ENCODE results near the gene SLC16A4. TPM values are rescaled to one million over a fixed set of nuclear protein-coding genes. Genes with fewer than 3 reads are reported as not detected.

SLC16A4 gene
- total and polyA plus RNA-seq, 2 donors = 0.71 to 2.8 TPM

GRCh38 chr1:110341146-110341871, 49.5 kb downstream of the SLC16A4 start:
- Histone ChIP-seq H3K36me3 (ENCODE audit: control insufficient read depth in 2 of 2, insufficient read depth in 2 of 2, low read length in 1 of 2) (peaks cover 14 to 41% of the 10 kb centered on the region in 2 donors), H3K27me3 (ENCODE audit: control insufficient read depth in 2 of 2, insufficient read depth in 1 of 2, low read length in 1 of 2) (no peaks in the 10 kb centered on the region), H3K4me1 (ENCODE audit: control insufficient read depth in 2 of 2, insufficient read depth in 2 of 2, low read length in 2 of 2) (peaks cover 28% of the 10 kb centered on the region in 2 donors), H3K27ac (ENCODE audit: low read depth in 1 of 2, low read length in 1 of 2) (no peak overlapping the region), H3K9me3 (ENCODE audit: control insufficient read depth in 2 of 2, insufficient read depth in 1 of 2, low read length in 1 of 2) (peaks cover 0 to 1% of the 10 kb centered on the region in 2 donors), H3K4me3 (ENCODE audit: low read length in 2 of 2) (peak overlapping the region in 1 of 2 donors; percentile 94)
- WGBS = 96% methylated on average over 27 of the region's 27 CpGs
- DNase-seq (ENCODE audit: low read depth in 6 of 9, low spot score in 9 of 9) = no peak

- Histone ChIP-seq H3K4me1 (ENCODE audit: control insufficient read depth in 2 of 2, insufficient read depth in 2 of 2, low read length in 2 of 2) (peaks cover 31 to 34% of the 10 kb centered on the region in 2 donors), H3K27me3 (ENCODE audit: control insufficient read depth in 2 of 2, insufficient read depth in 1 of 2, low read length in 1 of 2) (no peaks in the 10 kb centered on the region), H3K27ac (ENCODE audit: low read depth in 1 of 2, low read length in 1 of 2) (peak overlapping the region in 1 of 2 donors; percentile 99), H3K9me3 (ENCODE audit: control insufficient read depth in 2 of 2, insufficient read depth in 1 of 2, low read length in 1 of 2) (peaks cover 0 to 1% of the 10 kb centered on the region in 2 donors), H3K36me3 (ENCODE audit: control insufficient read depth in 2 of 2, insufficient read depth in 2 of 2, low read length in 1 of 2) (peaks cover 14 to 34% of the 10 kb centered on the region in 2 donors), H3K4me3 (ENCODE audit: low read length in 2 of 2) (peak overlapping the region; percentile 78 to 94)
- peak in 1 of 9 donors; percentile 15 for DNase-seq (ENCODE audit: low read depth in 6 of 9, low spot score in 9 of 9)
- 19% methylated on average over 9 of the region's 9 CpGs for WGBS
Measured at GRCh38 chr1:110340207-110340468, 50.7 kb downstream of the SLC16A4 start.

DNA sequence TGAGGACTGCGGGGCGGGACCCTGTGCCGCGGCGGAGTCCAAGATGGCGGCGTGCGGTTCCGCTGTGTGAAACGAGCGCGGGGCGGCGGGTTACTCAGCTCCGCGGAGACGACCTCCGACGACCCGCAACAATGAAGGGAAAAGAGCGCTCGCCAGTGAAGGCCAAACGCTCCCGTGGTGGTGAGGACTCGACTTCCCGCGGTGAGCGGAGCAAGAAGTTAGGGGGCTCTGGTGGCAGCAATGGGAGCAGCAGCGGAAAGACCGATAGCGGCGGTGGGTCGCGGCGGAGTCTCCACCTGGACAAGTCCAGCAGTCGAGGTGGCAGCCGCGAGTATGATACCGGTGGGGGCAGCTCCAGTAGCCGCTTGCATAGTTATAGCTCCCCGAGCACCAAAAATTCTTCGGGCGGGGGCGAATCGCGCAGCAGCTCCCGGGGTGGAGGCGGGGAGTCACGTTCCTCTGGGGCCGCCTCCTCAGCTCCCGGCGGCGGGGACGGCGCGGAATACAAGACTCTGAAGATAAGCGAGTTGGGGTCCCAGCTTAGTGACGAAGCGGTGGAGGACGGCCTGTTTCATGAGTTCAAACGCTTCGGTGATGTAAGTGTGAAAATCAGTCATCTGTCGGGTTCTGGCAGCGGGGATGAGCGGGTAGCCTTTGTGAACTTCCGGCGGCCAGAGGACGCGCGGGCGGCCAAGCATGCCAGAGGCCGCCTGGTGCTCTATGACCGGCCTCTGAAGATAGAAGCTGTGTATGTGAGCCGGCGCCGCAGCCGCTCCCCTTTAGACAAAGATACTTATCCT, 51.2 kb downstream of the SLC16A4 start:
- peak overlapping the region; percentile 78 to 94 for H3K4me3 ChIP-seq (ENCODE audit: low read length in 2 of 2)
- under 1% methylated on average over 77 of the region's 77 CpGs for WGBS
- peaks cover 14 to 31% of the 10 kb centered on the region in 2 donors for H3K36me3 ChIP-seq (ENCODE audit: control insufficient read depth in 2 of 2, insufficient read depth in 2 of 2, low read length in 1 of 2)
- no peaks in the 10 kb centered on the region for H3K27me3 ChIP-seq (ENCODE audit: control insufficient read depth in 2 of 2, insufficient read depth in 1 of 2, low read length in 1 of 2)
- H3K27ac ChIP-seq (ENCODE audit: low read depth in 1 of 2, low read length in 1 of 2) = peak overlapping the region; percentile 96 to 99
- peaks cover 0 to 1% of the 10 kb centered on the region in 2 donors for H3K9me3 ChIP-seq (ENCODE audit: control insufficient read depth in 2 of 2, insufficient read depth in 1 of 2, low read length in 1 of 2)
- H3K4me1 ChIP-seq (ENCODE audit: control insufficient read depth in 2 of 2, insufficient read depth in 2 of 2, low read length in 2 of 2) = peaks cover 31 to 34% of the 10 kb centered on the region in 2 donors
- peak in 5 of 9 donors; percentile 19 to 64 (median 41) for DNase-seq (ENCODE audit: low read depth in 6 of 9, low spot score in 9 of 9)

DNA sequence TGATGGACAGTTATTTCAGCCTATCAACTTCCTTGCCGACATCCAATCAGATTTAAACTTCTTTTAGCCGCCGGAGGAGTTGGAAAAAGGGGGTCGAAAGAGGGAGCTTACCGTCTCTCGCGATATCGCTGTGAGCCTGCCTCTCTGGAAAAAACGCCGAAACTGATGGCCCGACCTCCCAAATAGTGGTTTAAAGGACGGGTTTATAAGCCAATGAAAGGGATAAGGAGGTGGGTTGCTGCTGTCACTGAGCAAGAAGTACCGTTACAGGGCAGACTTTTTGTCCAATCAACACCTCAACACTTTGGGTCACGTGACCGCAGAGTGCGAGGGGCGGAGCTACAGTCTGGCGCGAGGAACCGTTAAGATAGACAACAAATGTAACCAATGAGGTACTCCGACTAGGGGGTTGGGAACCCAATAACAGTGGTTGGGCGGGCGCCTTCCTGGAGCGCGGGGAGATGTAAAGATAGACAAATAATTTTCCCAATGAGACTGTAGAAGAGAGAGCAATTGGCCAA, 51.9 kb downstream of the SLC16A4 start, which contains the start of gene RBM15:
Gene RBM15 (plus strand): TSS at position 492 of the 521 bp plus-strand sequence. CDS start 29 bp downstream, at position 521.
- WGBS = under 1% methylated on average over 25 of the region's 25 CpGs
- H3K4me1 ChIP-seq (ENCODE audit: control insufficient read depth in 2 of 2, insufficient read depth in 2 of 2, low read length in 2 of 2) = peaks cover 31 to 34% of the 10 kb centered on the region in 2 donors
- H3K27me3 ChIP-seq (ENCODE audit: control insufficient read depth in 2 of 2, insufficient read depth in 1 of 2, low read length in 1 of 2) = no peaks in the 10 kb centered on the region
- peak within 1 kb of the TSS; percentile 99 to 100 for H3K27ac ChIP-seq (ENCODE audit: low read depth in 1 of 2, low read length in 1 of 2)
- peaks cover 0 to 1% of the 10 kb centered on the region in 2 donors for H3K9me3 ChIP-seq (ENCODE audit: control insufficient read depth in 2 of 2, insufficient read depth in 1 of 2, low read length in 1 of 2)
- peaks cover 14 to 25% of the 10 kb centered on the region in 2 donors for H3K36me3 ChIP-seq (ENCODE audit: control insufficient read depth in 2 of 2, insufficient read depth in 2 of 2, low read length in 1 of 2)
- peak; percentile 99 to 100 (median 100) for DNase-seq (ENCODE audit: low read depth in 6 of 9, low spot score in 9 of 9)
- H3K4me3 ChIP-seq (ENCODE audit: low read length in 2 of 2) = peak within 1 kb of the TSS; percentile 78 to 94

DNA sequence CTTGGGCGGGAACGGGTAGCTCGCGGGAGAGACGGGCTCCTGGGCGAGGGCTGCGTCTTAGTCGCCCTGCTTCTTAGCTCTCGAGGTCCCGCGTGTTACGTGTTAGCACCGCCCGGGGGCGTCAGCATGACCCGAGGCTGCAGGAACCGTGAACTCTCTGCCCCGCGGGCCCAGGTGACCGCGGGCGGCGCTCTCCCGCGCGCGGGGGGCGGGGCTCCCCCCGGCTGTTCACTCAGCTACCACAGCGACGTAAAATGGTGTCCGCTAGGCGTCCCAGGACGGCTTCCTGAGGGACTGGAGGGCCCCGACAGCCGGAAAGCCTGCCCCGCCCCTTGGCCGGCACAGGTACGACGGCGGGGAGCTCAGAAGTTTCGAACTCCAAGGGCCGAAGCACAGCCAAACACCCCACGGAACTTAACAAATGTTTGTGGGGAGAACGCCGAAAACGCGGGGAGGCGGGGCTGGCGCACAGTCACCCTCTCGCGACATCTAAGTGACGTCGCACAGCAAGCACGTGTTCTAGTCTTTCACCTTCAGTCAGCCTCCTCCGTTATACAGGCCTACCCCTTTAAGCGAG, 52.4 kb downstream of the SLC16A4 start:
- peaks cover 0 to 1% of the 10 kb centered on the region in 2 donors for H3K9me3 ChIP-seq (ENCODE audit: control insufficient read depth in 2 of 2, insufficient read depth in 1 of 2, low read length in 1 of 2)
- under 1% methylated on average over 57 of the region's 57 CpGs for WGBS
- peak in 5 of 9 donors; percentile 86 to 96 (median 91) for DNase-seq (ENCODE audit: low read depth in 6 of 9, low spot score in 9 of 9)
- peaks cover 26 to 34% of the 10 kb centered on the region in 2 donors for H3K4me1 ChIP-seq (ENCODE audit: control insufficient read depth in 2 of 2, insufficient read depth in 2 of 2, low read length in 2 of 2)
- H3K27me3 ChIP-seq (ENCODE audit: control insufficient read depth in 2 of 2, insufficient read depth in 1 of 2, low read length in 1 of 2) = no peaks in the 10 kb centered on the region
- peak overlapping the region; percentile 99 to 100 for H3K27ac ChIP-seq (ENCODE audit: low read depth in 1 of 2, low read length in 1 of 2)
- H3K36me3 ChIP-seq (ENCODE audit: control insufficient read depth in 2 of 2, insufficient read depth in 2 of 2, low read length in 1 of 2) = peaks cover 14 to 23% of the 10 kb centered on the region in 2 donors
- peak overlapping the region; percentile 78 to 94 for H3K4me3 ChIP-seq (ENCODE audit: low read length in 2 of 2)

DNA sequence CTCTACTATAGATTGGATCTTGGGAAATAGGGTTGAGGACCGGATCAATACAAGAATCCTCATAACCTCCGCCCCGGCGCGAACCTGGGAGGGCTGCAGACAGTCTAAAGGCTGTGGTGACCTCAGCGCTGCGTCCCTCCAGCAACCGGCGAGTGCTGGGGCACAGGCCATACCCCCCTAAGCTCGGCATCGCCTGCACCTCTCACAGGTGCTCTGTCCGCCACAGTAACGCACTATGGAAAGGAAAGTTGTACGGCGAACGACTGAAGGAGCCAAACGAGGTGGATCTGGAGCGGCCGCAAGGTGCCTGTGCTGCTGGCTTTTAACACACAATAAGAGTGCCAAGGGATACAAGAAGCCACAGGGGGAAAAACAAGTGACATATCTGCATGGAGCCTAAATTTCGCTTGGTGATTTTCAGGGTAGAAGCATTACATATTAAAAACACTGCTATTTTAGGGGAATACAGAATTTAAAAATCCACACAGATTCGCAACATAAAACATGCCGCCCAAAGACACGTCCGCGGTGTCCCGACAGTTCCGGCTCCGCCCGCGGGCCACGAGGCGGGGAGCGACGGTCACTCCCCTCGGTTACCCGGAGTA, 53.0 kb downstream of the SLC16A4 start:
- peak overlapping the region; percentile 99 to 100 for H3K27ac ChIP-seq (ENCODE audit: low read depth in 1 of 2, low read length in 1 of 2)
- peaks cover 14 to 23% of the 10 kb centered on the region in 2 donors for H3K36me3 ChIP-seq (ENCODE audit: control insufficient read depth in 2 of 2, insufficient read depth in 2 of 2, low read length in 1 of 2)
- H3K4me3 ChIP-seq (ENCODE audit: low read length in 2 of 2) = peak overlapping the region; percentile 78 to 94
- peaks cover 0 to 1% of the 10 kb centered on the region in 2 donors for H3K9me3 ChIP-seq (ENCODE audit: control insufficient read depth in 2 of 2, insufficient read depth in 1 of 2, low read length in 1 of 2)
- H3K27me3 ChIP-seq (ENCODE audit: control insufficient read depth in 2 of 2, insufficient read depth in 1 of 2, low read length in 1 of 2) = no peaks in the 10 kb centered on the region
- peaks cover 26 to 34% of the 10 kb centered on the region in 2 donors for H3K4me1 ChIP-seq (ENCODE audit: control insufficient read depth in 2 of 2, insufficient read depth in 2 of 2, low read length in 2 of 2)
- DNase-seq (ENCODE audit: low read depth in 6 of 9, low spot score in 9 of 9) = peak in 6 of 9 donors; percentile 26 to 54 (median 29)
- under 1% methylated on average over 36 of the region's 36 CpGs for WGBS

GRCh38 chr1:110336300-110337039, 54.4 kb downstream of the SLC16A4 start:
- peaks cover 0 to 1% of the 10 kb centered on the region in 2 donors for H3K9me3 ChIP-seq (ENCODE audit: control insufficient read depth in 2 of 2, insufficient read depth in 1 of 2, low read length in 1 of 2)
- H3K36me3 ChIP-seq (ENCODE audit: control insufficient read depth in 2 of 2, insufficient read depth in 2 of 2, low read length in 1 of 2) = peaks cover 8 to 12% of the 10 kb centered on the region in 2 donors
- no peaks in the 10 kb centered on the region for H3K27me3 ChIP-seq (ENCODE audit: control insufficient read depth in 2 of 2, insufficient read depth in 1 of 2, low read length in 1 of 2)
- 89% methylated on average over 1 of the region's 1 CpG for WGBS
- H3K4me1 ChIP-seq (ENCODE audit: control insufficient read depth in 2 of 2, insufficient read depth in 2 of 2, low read length in 2 of 2) = peaks cover 19 to 27% of the 10 kb centered on the region in 2 donors
- peak in 4 of 9 donors; percentile 13 to 62 (median 20) for DNase-seq (ENCODE audit: low read depth in 6 of 9, low spot score in 9 of 9)
- H3K4me3 ChIP-seq (ENCODE audit: low read length in 2 of 2) = no peak overlapping the region
- no peak overlapping the region for H3K27ac ChIP-seq (ENCODE audit: low read depth in 1 of 2, low read length in 1 of 2)

DNA sequence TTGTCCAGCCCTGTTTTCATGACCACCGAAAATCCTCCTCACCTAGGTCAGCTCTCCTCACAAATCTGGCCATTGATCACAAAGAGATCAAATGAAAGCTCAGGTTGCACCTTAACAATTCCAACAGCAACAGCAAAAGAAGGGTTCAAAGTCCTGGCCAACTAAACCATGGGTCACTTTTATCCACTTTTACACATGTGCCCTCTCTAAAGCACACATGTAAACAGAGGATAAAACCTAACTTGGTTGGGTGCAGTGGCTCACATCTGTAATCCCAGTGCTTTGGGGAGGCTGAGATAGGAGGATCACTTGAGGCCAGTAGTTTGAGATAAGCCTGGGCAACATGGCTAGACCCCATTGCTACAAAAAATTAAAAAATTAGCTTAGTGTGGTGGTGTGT, 55.6 kb downstream of the SLC16A4 start:
- WGBS = 100% methylated on average over 1 of the region's 1 CpG
- no peak overlapping the region for H3K4me3 ChIP-seq (ENCODE audit: low read length in 2 of 2)
- H3K27ac ChIP-seq (ENCODE audit: low read depth in 1 of 2, low read length in 1 of 2) = no peak overlapping the region
- H3K4me1 ChIP-seq (ENCODE audit: control insufficient read depth in 2 of 2, insufficient read depth in 2 of 2, low read length in 2 of 2) = peaks cover 7 to 15% of the 10 kb centered on the region in 2 donors
- peaks cover 0 to 1% of the 10 kb centered on the region in 2 donors for H3K9me3 ChIP-seq (ENCODE audit: control insufficient read depth in 2 of 2, insufficient read depth in 1 of 2, low read length in 1 of 2)
- H3K36me3 ChIP-seq (ENCODE audit: control insufficient read depth in 2 of 2, insufficient read depth in 2 of 2, low read length in 1 of 2) = peaks cover 0 to under 1% of the 10 kb centered on the region in 2 donors
- no peak for DNase-seq (ENCODE audit: low read depth in 6 of 9, low spot score in 9 of 9)
- H3K27me3 ChIP-seq (ENCODE audit: control insufficient read depth in 2 of 2, insufficient read depth in 1 of 2, low read length in 1 of 2) = no peaks in the 10 kb centered on the region

Measured in thymus (tissue), 11 donors.